ENCODE data around the gene PIM1. TPM values are rescaled to one million over a fixed set of nuclear protein-coding genes. Genes with fewer than 3 reads are reported as not detected.

PIM1 gene
- total and polyA plus RNA-seq, 9 of the 15 experiments (the other 6 are each of a cell fraction or from before 2014, with no cell fraction given) = 19.0 to 789 (median 212) TPM

DNA sequence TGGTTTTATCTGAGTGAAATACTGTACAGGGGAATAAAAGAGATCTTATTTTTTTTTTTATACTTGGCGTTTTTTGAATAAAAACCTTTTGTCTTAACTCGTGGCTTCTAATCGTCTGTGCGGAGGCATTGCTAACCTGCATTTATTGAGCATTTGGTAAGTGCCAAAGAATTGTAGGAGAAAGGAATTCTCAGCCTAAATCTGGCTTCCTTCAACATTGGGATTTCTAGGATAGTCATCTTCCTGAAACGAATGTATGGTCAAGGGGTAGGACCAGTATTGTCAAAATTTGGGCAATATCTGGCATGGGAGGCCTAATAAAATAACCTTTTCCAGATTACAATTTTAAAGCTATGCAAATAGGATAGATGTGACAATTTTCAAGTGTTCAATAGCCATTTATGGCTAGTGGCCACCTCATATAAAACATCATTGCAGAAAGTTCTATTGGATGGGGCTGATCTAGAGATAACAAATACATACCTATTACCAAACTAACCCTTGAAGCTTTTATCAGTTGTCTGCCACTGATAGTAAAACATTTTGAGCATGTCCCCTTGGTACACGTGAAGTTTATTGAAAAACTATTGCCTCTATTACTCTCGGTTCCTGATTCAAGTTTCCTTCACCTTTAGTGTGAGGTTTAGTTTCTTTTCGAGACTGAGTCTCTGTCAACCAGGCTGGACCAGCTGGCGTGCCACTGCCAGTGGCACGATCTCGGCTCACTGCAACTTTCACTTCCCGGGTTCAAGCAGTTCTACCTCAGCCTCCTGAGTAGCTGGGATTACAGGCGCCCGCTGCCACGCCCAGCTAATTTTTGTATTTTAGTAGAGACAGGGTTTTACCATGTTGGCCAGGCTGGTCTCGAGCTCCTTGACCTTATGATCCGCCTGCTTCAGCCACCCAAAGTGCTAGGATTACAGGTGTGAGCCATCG, 5.6 kb downstream of the PIM1 start (continued):
- TF ChIP-seq STAT5A (IDR thresholded peaks at IDR 0.05; ENCODE audit: borderline replicate concordance, low read length) (no peak), ZNF766 (CRISPR knock-in tag; conservative IDR thresholded peaks at IDR 0.05) (0 out of 2 replicates have a peak, but pooled peaks have one; percentile 37), PHTF2 (CRISPR knock-in tag; IDR thresholded peaks at IDR 0.05) (peak; percentile 97), XRCC4 (IDR thresholded peaks at IDR 0.05; ENCODE audit: extremely low read depth, insufficient read depth, insufficient read length) (no peak), ESRRA (IDR thresholded peaks at IDR 0.05; ENCODE audit: borderline replicate concordance, low read depth) (no peak), HEY1 (CRISPR knock-in tag; IDR thresholded peaks at IDR 0.05; ENCODE audit: borderline replicate concordance) (peak; percentile 94), POLR2B (IDR thresholded peaks at IDR 0.05; ENCODE audit: low read depth, partially characterized antibody) (peak; percentile 97), NFRKB (IDR thresholded peaks at IDR 0.05; ENCODE audit: low read depth) (peak; percentile 8; the same call in 1 of the 2 replicates), IRF2 (CRISPR knock-in tag; IDR thresholded peaks at IDR 0.05) (no peak), DMBX1 (CRISPR knock-in tag; IDR thresholded peaks at IDR 0.05; ENCODE audit: borderline replicate concordance) (0 out of 2 replicates have a peak, but pooled peaks have one; percentile 85), TAF1 (IDR thresholded peaks at IDR 0.05; ENCODE audit: control insufficient read depth, extremely low read depth, insufficient read depth, low read length, severe bottlenecking) (peak; percentile 18)
- TF ChIP-seq, protein P1, sequence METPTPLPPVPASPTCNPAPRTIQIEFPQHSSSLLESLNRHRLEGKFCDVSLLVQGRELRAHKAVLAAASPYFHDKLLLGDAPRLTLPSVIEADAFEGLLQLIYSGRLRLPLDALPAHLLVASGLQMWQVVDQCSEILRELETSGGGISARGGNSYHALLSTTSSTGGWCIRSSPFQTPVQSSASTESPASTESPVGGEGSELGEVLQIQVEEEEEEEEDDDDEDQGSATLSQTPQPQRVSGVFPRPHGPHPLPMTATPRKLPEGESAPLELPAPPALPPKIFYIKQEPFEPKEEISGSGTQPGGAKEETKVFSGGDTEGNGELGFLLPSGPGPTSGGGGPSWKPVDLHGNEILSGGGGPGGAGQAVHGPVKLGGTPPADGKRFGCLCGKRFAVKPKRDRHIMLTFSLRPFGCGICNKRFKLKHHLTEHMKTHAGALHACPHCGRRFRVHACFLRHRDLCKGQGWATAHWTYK (CRISPR knock-in tag; IDR thresholded peaks at IDR 0.05) = peak; percentile 95
- TF ChIP-seq, protein P2, sequence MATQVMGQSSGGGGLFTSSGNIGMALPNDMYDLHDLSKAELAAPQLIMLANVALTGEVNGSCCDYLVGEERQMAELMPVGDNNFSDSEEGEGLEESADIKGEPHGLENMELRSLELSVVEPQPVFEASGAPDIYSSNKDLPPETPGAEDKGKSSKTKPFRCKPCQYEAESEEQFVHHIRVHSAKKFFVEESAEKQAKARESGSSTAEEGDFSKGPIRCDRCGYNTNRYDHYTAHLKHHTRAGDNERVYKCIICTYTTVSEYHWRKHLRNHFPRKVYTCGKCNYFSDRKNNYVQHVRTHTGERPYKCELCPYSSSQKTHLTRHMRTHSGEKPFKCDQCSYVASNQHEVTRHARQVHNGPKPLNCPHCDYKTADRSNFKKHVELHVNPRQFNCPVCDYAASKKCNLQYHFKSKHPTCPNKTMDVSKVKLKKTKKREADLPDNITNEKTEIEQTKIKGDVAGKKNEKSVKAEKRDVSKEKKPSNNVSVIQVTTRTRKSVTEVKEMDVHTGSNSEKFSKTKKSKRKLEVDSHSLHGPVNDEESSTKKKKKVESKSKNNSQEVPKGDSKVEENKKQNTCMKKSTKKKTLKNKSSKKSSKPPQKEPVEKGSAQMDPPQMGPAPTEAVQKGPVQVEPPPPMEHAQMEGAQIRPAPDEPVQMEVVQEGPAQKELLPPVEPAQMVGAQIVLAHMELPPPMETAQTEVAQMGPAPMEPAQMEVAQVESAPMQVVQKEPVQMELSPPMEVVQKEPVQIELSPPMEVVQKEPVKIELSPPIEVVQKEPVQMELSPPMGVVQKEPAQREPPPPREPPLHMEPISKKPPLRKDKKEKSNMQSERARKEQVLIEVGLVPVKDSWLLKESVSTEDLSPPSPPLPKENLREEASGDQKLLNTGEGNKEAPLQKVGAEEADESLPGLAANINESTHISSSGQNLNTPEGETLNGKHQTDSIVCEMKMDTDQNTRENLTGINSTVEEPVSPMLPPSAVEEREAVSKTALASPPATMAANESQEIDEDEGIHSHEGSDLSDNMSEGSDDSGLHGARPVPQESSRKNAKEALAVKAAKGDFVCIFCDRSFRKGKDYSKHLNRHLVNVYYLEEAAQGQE (IDR thresholded peaks at IDR 0.05; ENCODE audit: borderline replicate concordance) = no peak
- TF ChIP-seq, protein P2 (CRISPR knock-in tag; IDR thresholded peaks at IDR 0.05; ENCODE audit: low read depth) = 0 out of 2 replicates have a peak, but pooled peaks have one; percentile 86
